PC-9 (cell line): ENCODE data around the gene GREM1.

Experiments used
- EZH2 ChIP-seq: fragments of 200-600 bp; sonication (generic); IDR thresholded peaks from 2 replicates; pipeline ENCODE4 v1.8.0; 2017; ENCODE audit warnings: antibody characterized with exemption, low read depth
- TF ChIP-seq, protein P1 (sequence below): fragments of 200-600 bp; sonication (generic); conservative IDR thresholded peaks from 2 replicates; pipeline ENCODE4 v1.6.1; 2017; ENCODE audit warnings: mixed run types, antibody characterized with exemption, mild to moderate bottlenecking, moderate library complexity

DNA sequence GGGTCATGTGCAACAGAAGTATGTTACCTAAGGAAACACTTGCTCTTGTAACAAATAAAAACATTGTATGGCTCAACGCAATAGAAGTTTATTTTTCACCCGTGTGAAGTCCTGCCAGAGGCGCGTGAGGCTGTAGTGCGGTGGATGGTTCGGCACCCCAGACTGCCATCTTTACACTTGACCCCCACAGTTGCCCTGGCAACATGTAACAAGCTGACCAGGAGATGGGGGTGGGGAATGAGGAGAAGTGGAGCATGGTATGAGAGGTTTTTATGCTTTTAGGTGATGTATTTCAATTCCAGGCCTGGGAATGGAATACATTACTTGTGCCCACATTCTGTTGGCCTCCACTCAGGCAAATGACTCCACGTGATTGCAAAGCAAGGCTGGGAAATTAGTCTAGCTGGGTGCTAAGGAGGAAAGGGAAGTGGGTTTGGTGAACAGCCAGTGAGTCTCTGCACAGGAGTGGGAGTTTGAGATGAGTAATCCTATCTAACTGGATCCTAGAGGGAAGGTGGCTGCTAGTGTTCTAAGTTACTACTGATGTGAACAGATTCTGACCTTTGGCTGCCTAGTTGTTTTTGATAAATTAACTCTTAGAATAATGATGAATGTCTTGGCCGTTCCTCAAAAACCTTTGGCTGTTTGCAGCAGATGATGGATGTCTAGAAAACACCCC is 33.8 kb upstream of the GREM1 start:
- TF ChIP-seq EZH2 = no peak
- TF ChIP-seq, protein P1, sequence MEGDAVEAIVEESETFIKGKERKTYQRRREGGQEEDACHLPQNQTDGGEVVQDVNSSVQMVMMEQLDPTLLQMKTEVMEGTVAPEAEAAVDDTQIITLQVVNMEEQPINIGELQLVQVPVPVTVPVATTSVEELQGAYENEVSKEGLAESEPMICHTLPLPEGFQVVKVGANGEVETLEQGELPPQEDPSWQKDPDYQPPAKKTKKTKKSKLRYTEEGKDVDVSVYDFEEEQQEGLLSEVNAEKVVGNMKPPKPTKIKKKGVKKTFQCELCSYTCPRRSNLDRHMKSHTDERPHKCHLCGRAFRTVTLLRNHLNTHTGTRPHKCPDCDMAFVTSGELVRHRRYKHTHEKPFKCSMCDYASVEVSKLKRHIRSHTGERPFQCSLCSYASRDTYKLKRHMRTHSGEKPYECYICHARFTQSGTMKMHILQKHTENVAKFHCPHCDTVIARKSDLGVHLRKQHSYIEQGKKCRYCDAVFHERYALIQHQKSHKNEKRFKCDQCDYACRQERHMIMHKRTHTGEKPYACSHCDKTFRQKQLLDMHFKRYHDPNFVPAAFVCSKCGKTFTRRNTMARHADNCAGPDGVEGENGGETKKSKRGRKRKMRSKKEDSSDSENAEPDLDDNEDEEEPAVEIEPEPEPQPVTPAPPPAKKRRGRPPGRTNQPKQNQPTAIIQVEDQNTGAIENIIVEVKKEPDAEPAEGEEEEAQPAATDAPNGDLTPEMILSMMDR = no peak
